Skeletal muscle satellite cell (primary cell): ENCODE results near the gene FKBP6.
"Not testable (repeated sequence)": the region's sequence is repeated elsewhere in the genome, so short reads cannot be mapped to it uniquely, and the experiment has no call there.

Experiments
- H3K27me3 ChIP-seq: 2 replicates; pipeline ENCODE4 v1.7.0; 2013; ENCODE audit warnings: low read length; ENCODE audit not compliant: control insufficient read depth, insufficient read depth
- H3K36me3 ChIP-seq: 2 replicates; pipeline ENCODE4 v1.7.0; 2013; ENCODE audit warnings: mild to moderate bottlenecking, control low read depth, low read length; ENCODE audit not compliant: insufficient read depth
- H3K4me1 ChIP-seq: 2 replicates; pipeline ENCODE4 v1.7.0; 2013; ENCODE audit warnings: low read length; ENCODE audit not compliant: control insufficient read depth, insufficient read depth
- H3K4me2 ChIP-seq: 2 replicates; pipeline ENCODE4 v1.7.0; 2013; ENCODE audit warnings: mild to moderate bottlenecking, low read length
- H3K4me3 ChIP-seq: 2 replicates; pipeline ENCODE4 v1.7.0; 2013; ENCODE audit warnings: low read length
- H3K9ac ChIP-seq: 2 replicates; pipeline ENCODE4 v1.7.0; 2013; ENCODE audit warnings: mild to moderate bottlenecking, low read depth, low read length, moderate library complexity
- H3K9me3 ChIP-seq: replicated peaks from 2 replicates; pipeline ENCODE4 v1.7.0; 2013; ENCODE audit warnings: mild to moderate bottlenecking, control low read depth, low read length

Gene FKBP6

GRCh38 chr7:73377413-73378200 is 49.6 kb downstream of the FKBP6 start:
- not testable (repeated sequence) for H3K4me2 ChIP-seq, H3K9ac ChIP-seq, H3K4me3 ChIP-seq, H3K36me3 ChIP-seq, H3K4me1 ChIP-seq, H3K9me3 ChIP-seq
- peaks cover 23% of the 10 kb centered on the region for H3K27me3 ChIP-seq

DNA sequence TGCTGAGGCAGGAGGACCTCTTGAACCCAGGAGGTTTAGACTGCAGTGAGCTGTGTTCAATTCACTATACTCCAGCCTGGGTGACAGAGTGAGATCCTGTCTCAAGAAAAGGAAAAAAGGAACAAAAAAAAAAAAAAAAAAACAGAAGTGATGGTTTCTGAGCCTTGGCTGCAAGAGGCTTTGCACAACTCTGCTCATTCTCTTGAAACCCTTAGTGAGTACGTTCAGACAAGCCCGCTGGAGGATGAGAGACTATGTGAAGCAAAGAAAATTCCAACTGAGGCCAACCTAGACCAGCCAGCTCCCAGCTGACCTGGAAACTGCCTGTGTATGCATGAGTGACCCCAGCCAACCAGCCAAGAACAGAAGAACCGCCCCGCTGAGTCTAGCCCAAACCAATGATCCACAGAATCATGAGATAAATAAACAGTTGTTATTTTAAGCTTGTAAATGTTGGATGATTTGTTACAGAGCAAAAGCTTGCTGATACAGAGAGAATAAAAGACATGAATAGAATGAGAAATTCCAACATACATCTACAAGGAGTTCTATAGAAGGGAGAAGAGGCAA is 55.1 kb downstream of the FKBP6 start:
- no peaks in the 10 kb centered on the region for H3K36me3 ChIP-seq
- H3K9me3 ChIP-seq: peaks cover 5% of the 10 kb centered on the region
- no peak overlapping the region for H3K9ac ChIP-seq
- H3K4me3 ChIP-seq: no peak overlapping the region
- no peak overlapping the region for H3K4me2 ChIP-seq
- peaks cover 8% of the 10 kb centered on the region for H3K27me3 ChIP-seq
- H3K4me1 ChIP-seq: no peaks in the 10 kb centered on the region

DNA sequence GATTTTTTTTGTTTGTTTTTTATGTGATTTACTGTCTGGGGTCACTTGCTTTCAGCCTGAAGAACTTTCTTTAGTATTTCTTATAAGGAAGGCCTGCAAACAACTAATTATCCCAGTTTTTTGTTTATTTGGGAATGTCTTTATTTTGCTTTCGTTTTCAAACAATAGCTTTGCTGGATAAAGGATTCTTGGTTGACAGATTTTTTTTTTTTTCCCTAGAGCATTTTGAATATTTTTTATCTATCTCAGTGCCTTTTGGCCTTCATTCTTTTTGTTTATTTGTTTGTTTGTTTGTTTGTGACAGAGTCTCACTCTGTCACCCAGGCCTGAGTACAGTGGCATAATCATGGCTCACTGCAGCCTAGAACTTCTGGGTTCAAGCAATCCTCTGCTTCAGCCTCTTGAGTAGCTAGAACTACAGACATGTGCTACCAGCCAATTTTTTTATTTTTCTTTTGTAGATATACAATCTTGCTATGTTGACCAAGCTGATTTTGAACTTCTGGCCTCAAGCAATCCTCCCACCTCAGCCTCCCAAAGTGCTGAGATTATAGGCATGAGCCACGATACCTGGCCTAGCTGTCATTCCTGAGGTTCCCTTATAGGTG is 59.4 kb downstream of the FKBP6 start:
- no peaks in the 10 kb centered on the region for H3K4me1 ChIP-seq
- H3K4me3 ChIP-seq: no peak overlapping the region
- peaks cover 6% of the 10 kb centered on the region for H3K27me3 ChIP-seq
- H3K4me2 ChIP-seq: no peak overlapping the region
- peaks cover 5% of the 10 kb centered on the region for H3K9me3 ChIP-seq
- H3K9ac ChIP-seq: no peak overlapping the region
- no peaks in the 10 kb centered on the region for H3K36me3 ChIP-seq

DNA sequence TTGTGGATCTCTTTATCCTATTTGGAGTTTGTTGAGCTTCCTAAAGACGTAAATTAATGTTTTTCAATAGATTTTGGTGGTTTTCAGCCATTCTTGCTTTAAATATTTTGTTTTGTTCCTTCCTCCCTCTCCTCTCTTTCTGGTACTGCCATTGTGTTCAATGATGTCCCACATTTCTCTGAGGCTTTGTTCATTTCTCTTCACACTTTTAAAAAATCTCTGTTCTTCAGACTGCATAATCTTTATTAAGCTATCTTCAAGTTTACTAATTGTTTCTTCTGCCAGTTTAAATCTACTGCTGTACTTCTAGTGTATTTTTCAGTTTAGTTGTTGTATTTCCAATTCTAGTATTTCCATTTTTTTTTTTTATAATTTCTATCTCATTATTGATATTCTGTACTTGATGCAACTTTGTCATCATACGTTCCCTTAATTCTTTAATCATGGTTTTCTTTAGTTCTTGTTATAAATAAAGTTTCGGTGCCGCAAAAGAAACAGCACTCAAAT is 60.0 kb downstream of the FKBP6 start:
- Histone ChIP-seq H3K4me1 (no peaks in the 10 kb centered on the region), H3K4me3 (no peak overlapping the region), H3K27me3 (peaks cover 6% of the 10 kb centered on the region), H3K9ac (no peak overlapping the region), H3K9me3 (peaks cover 5% of the 10 kb centered on the region), H3K36me3 (no peaks in the 10 kb centered on the region), H3K4me2 (no peak overlapping the region)

DNA sequence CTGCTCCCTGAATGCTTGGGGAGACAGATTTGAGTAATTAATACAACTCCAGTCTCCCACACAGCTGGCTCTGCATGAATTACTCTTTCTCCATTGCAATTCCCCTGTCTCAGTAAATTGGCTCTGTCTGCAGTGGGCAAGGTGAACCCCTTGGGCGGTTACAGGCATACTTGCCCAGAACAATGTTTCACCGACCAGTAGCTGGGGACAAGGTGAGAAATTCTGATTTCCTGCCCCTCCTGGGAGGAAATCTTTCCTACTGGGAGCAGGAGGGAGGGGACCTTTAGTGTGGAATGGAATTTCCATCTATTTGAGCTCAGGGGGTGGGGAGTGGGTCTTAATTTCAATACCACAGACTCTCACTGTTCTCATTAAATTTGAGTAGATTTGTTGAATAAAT is 63.4 kb downstream of the FKBP6 start:
- no peaks in the 10 kb centered on the region for H3K36me3 ChIP-seq
- H3K4me1 ChIP-seq: no peaks in the 10 kb centered on the region

DNA sequence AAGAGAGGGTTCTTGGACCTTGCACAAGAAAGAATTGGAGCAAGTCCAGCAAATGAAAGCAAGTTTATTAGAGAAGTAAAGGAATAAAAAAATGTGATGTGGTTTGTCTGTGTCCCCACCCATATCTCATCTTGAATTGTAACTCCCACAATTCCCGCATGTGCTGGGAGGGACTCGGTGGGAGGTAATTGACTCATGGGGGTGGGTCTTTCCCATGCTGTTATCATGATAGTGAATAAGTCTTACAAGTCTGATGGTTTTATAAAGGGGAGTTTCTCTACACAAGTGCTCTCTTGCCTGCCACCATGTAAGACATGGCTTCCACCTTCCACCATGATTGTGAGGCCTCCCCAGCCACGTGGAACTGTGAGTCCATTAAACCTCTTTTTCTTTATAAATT is 66.5 kb downstream of the FKBP6 start:
- no peak overlapping the region for H3K4me3 ChIP-seq
- peaks cover 21% of the 10 kb centered on the region for H3K27me3 ChIP-seq
- H3K9ac ChIP-seq: no peak overlapping the region
- H3K4me1 ChIP-seq: no peaks in the 10 kb centered on the region
- H3K4me2 ChIP-seq: no peak overlapping the region
- H3K9me3 ChIP-seq: no peaks in the 10 kb centered on the region
- no peaks in the 10 kb centered on the region for H3K36me3 ChIP-seq

More for the DNA sequence above, 63.4 kb downstream of the FKBP6 start:
- Histone ChIP-seq H3K4me3 (no peak overlapping the region), H3K4me2 (no peak overlapping the region), H3K27me3 (peaks cover 21% of the 10 kb centered on the region), H3K9me3 (peaks cover 5% of the 10 kb centered on the region), H3K9ac (no peak overlapping the region)

GRCh38 chr7:73395538-73396503 is 67.9 kb downstream of the FKBP6 start:
- no peak overlapping the region for H3K4me2 ChIP-seq
- H3K4me3 ChIP-seq: no peak overlapping the region
- no peak overlapping the region for H3K9ac ChIP-seq
- no peaks in the 10 kb centered on the region for H3K9me3 ChIP-seq
- H3K36me3 ChIP-seq: no peaks in the 10 kb centered on the region
- no peaks in the 10 kb centered on the region for H3K4me1 ChIP-seq
- H3K27me3 ChIP-seq: peaks cover 21% of the 10 kb centered on the region

DNA sequence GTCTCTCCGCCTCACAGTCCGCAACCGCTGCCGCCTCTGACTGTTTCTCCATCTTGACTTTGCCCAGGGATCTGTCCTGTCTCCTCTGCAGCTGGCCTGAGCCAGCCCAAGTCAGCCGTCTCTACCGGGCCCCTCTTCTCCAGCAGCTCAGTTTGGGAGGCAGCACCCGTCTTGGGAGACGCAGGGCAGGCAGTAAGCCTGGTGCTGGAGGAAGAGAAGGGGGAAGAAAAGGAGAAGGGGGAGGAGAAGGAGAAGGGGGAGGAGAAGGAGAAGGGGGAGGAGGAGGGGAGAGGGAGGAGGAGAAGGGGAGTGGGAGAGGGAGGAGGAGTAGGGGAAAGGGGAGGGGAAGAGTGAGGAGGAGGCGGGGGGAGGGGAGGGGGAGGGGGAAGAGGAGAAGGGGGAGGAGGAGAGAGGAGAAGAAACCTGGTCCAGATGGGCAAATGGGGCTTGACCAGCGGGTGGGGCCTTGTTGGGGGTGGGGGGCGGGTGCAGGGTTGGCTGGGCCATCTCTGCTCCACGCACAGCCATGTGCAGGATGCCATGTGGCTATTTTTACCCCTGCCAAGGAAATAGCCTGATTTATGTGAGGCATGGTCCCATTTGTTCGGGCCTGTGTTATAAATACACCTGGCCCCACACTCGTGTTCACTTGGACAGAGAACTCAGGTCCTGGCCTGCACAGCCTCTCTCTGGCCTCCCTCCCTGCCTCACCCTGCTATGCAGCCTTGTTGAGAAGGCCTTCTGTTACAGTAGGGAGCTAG is 69.7 kb downstream of the FKBP6 start:
- Histone ChIP-seq H3K4me2 (no peak overlapping the region), H3K9ac (no peak overlapping the region), H3K9me3 (no peaks in the 10 kb centered on the region), H3K27me3 (peaks cover 15% of the 10 kb centered on the region), H3K4me1 (no peaks in the 10 kb centered on the region), H3K4me3 (no peak overlapping the region), H3K36me3 (no peaks in the 10 kb centered on the region)

GRCh38 chr7:73399185-73400050 is 71.5 kb downstream of the FKBP6 start:
- Histone ChIP-seq H3K4me2 (peak overlapping the region; percentile 45), H3K4me3 (peak overlapping the region; percentile 47), H3K27me3 (peaks cover 11% of the 10 kb centered on the region)
- H3K4me1 ChIP-seq, H3K36me3 ChIP-seq, H3K9ac ChIP-seq, H3K9me3 ChIP-seq: not testable (repeated sequence)

GRCh38 chr7:73404860-73405259 is 76.9 kb downstream of the FKBP6 start:
- H3K4me3 ChIP-seq, H3K4me1 ChIP-seq, H3K9ac ChIP-seq, H3K9me3 ChIP-seq, H3K27me3 ChIP-seq, H3K4me2 ChIP-seq, H3K36me3 ChIP-seq: not testable (repeated sequence)
